Adrenal gland (tissue), 5 donors: ENCODE data around the gene TDRD12.

ENCODE experiments used
- CTCF ChIP-seq, 6 experiments: fragments of 450-650 bp in 4 of 6; fragments of 200-600 bp in 2 of 6; sonication (generic) in 1 of 6; IDR thresholded peaks; 1 replicate in 5 of 6; 2 replicates in 1 of 6; pipeline versions ENCODE4 v1.5.1 to v1.8.0; 2016 to 2021; ENCODE audit warnings: antibody characterized with exemption in 6 of 6, mild to moderate bottlenecking in 2 of 6, moderate library complexity in 1 of 6
- POLR2A ChIP-seq, 2 donors: fragments of 450-650 bp; IDR thresholded peaks; one replicate each; pipeline ENCODE4 v1.6.1; 2017; ENCODE audit warnings: antibody characterized with exemption in 2 of 2, mild to moderate bottlenecking in 2 of 2, moderate library complexity in 1 of 2
- donor health status: DM: no; HTN: no; CAD: no.

GRCh38 chr19:32709032-32709431 lies 10.5 kb upstream of the TDRD12 start:
- no peak for TF ChIP-seq POLR2A (IDR thresholded peaks at IDR 0.05)
- no peak for TF ChIP-seq CTCF (IDR thresholded peaks at IDR 0.05)
